ENCODE measurements around the gene PTBP1. TPM values are rescaled to one million over a fixed set of nuclear protein-coding genes. Genes with fewer than 3 reads are reported as not detected.

PTBP1 gene
- total RNA-seq, 1 experiment from 2014 or later: 124 TPM

- in situ Hi-C loops (cut with HindIII; ENCODE audit: low pct_unique_long_range_greater_than_20kb, low sequenced_read_pairs): no loop called here
- no peak for DNase-seq (ENCODE audit: low read depth, low spot score)
Measured at GRCh38 chr19:854549-854948, 57.3 kb downstream of the PTBP1 start.

- in situ Hi-C loops (cut with HindIII; ENCODE audit: low pct_unique_long_range_greater_than_20kb, low sequenced_read_pairs): no loop called here
Measured at GRCh38 chr19:855142-855541, 57.9 kb downstream of the PTBP1 start.

GRCh38 chr19:855566-856120, 58.4 kb downstream of the PTBP1 start:
- no peak for DNase-seq (ENCODE audit: low read depth, low spot score)
- in situ Hi-C loops (cut with HindIII; ENCODE audit: low pct_unique_long_range_greater_than_20kb, low sequenced_read_pairs): no loop called here

More at GRCh38 chr19:855142-855541, 57.9 kb downstream of the PTBP1 start:
- no peak for DNase-seq (ENCODE audit: low read depth, low spot score)

GRCh38 chr19:858284-858683, 61.0 kb downstream of the PTBP1 start:
- DNase-seq (ENCODE audit: low read depth, low spot score): no peak
- in situ Hi-C loops (cut with HindIII; ENCODE audit: low pct_unique_long_range_greater_than_20kb, low sequenced_read_pairs): no loop called here

GRCh38 chr19:858868-859843, 61.9 kb downstream of the PTBP1 start, which contains the start of gene CFD:
Gene CFD (plus strand): TSS chr19:859664. CDS start chr19:859690, 26 bp downstream.
- DNase-seq (ENCODE audit: low read depth, low spot score): no peak
- in situ Hi-C loops (cut with HindIII; ENCODE audit: low pct_unique_long_range_greater_than_20kb, low sequenced_read_pairs): no loop called here

GRCh38 chr19:861141-861755, 64.0 kb downstream of the PTBP1 start:
- DNase-seq (ENCODE audit: low read depth, low spot score): no peak
- in situ Hi-C loops (cut with HindIII; ENCODE audit: low pct_unique_long_range_greater_than_20kb, low sequenced_read_pairs): no loop called here

Small RNA genes lying within 50 kb of the gene (small RNA-seq; reads per million reads assigned to genes)
- gene MIR3187: 0 reads per million in 2 experiments

Other genes starting within 250 kb of the PTBP1 start
- 399 and 435 TPM in 2 replicates for gene BSG, start 224.9 kb upstream of the PTBP1 start, total RNA-seq (2014; rRNA removed; shearing (Covaris generic))
- 1.1 and 1.2 TPM in 2 replicates for gene HCN2, start 207.6 kb upstream of the PTBP1 start, total RNA-seq (2014; rRNA removed; shearing (Covaris generic))
- gene POLRMT, start 163.9 kb upstream of the PTBP1 start, total RNA-seq (2014; rRNA removed; shearing (Covaris generic)): 29.0 and 37.3 TPM in 2 replicates
- gene FGF22, start 157.6 kb upstream of the PTBP1 start, total RNA-seq (2014; rRNA removed; shearing (Covaris generic)): 0.24 TPM in 1 of 2 replicates, not detected in the other
- 29.6 and 30.0 TPM in 2 replicates for gene RNF126, start 134.2 kb upstream of the PTBP1 start, total RNA-seq (2014; rRNA removed; shearing (Covaris generic))
- gene FSTL3, start 121.1 kb upstream of the PTBP1 start, total RNA-seq (2014; rRNA removed; shearing (Covaris generic)): 6.4 and 7.8 TPM in 2 replicates
- not detected in 2 replicates for gene PRSS57, start 102.0 kb upstream of the PTBP1 start, total RNA-seq (2014; rRNA removed; shearing (Covaris generic))
- 4.0 and 4.3 TPM in 2 replicates for gene PALM, start 88.5 kb upstream of the PTBP1 start, total RNA-seq (2014; rRNA removed; shearing (Covaris generic))
- gene MISP, start 46.3 kb upstream of the PTBP1 start, total RNA-seq (2014; rRNA removed; shearing (Covaris generic)): not detected in 2 replicates
- 1.4 and 1.8 TPM in 2 replicates for gene PLPPR3, start 24.5 kb downstream of the PTBP1 start, total RNA-seq (2014; rRNA removed; shearing (Covaris generic))
- not detected in 2 replicates for gene AZU1, start 30.4 kb downstream of the PTBP1 start, total RNA-seq (2014; rRNA removed; shearing (Covaris generic))
- gene PRTN3, start 43.5 kb downstream of the PTBP1 start, total RNA-seq (2014; rRNA removed; shearing (Covaris generic)): not detected in 2 replicates
- not detected in 2 replicates for gene ELANE, start 54.9 kb downstream of the PTBP1 start, total RNA-seq (2014; rRNA removed; shearing (Covaris generic))
- 1.4 and 4.3 TPM in 2 replicates for gene CFD, start 62.2 kb downstream of the PTBP1 start, total RNA-seq (2014; rRNA removed; shearing (Covaris generic))
- gene MED16, start 95.7 kb downstream of the PTBP1 start, total RNA-seq (2014; rRNA removed; shearing (Covaris generic)): 3.2 and 3.9 TPM in 2 replicates
- not detected in 2 replicates for gene RNU6-9, start 96.0 kb downstream of the PTBP1 start, total RNA-seq (2014; rRNA removed; shearing (Covaris generic))
- 20.0 and 21.0 TPM in 2 replicates for gene R3HDM4, start 115.8 kb downstream of the PTBP1 start, total RNA-seq (2014; rRNA removed; shearing (Covaris generic))
- gene KISS1R, start 119.9 kb downstream of the PTBP1 start, total RNA-seq (2014; rRNA removed; shearing (Covaris generic)): not detected in 2 replicates
- gene ARID3A, start 128.6 kb downstream of the PTBP1 start, total RNA-seq (2014; rRNA removed; shearing (Covaris generic)): 4.1 and 6.6 TPM in 2 replicates
- 24.4 and 36.1 TPM in 2 replicates for gene WDR18, start 186.9 kb downstream of the PTBP1 start, total RNA-seq (2014; rRNA removed; shearing (Covaris generic))
- gene GRIN3B, start 203.0 kb downstream of the PTBP1 start, total RNA-seq (2014; rRNA removed; shearing (Covaris generic)): 0.03 TPM in 1 of 2 replicates, not detected in the other
- gene TMEM259, start 223.7 kb downstream of the PTBP1 start, total RNA-seq (2014; rRNA removed; shearing (Covaris generic)): 44.8 and 51.8 TPM in 2 replicates
- gene RNU6-2, start 224.1 kb downstream of the PTBP1 start, total RNA-seq (2014; rRNA removed; shearing (Covaris generic)): not detected in 2 replicates
- gene CNN2, start 229.2 kb downstream of the PTBP1 start, total RNA-seq (2014; rRNA removed; shearing (Covaris generic)): 11.7 and 12.1 TPM in 2 replicates
- 2.3 and 3.3 TPM in 2 replicates for gene ABCA7, start 242.7 kb downstream of the PTBP1 start, total RNA-seq (2014; rRNA removed; shearing (Covaris generic))